ENCODE measurements around the gene RAB21. TPM values are rescaled to one million over a fixed set of nuclear protein-coding genes. Genes with fewer than 3 reads are reported as not detected.
A peak's percentile ranks its signal among the peaks of the same experiment; 100 is the strongest.

RAB21 gene
- total RNA-seq, 1 donor from 2014 or later, result 9.9 TPM

GRCh38 chr12:71727958-71728357, 26.7 kb upstream of the RAB21 start:
- Histone ChIP-seq H3K36me3 (ENCODE audit: control insufficient read depth in 3 of 3, insufficient read depth in 3 of 3, low read length in 3 of 3) (no peaks in the 10 kb centered on the region), H3K4me3 (ENCODE audit: low read length in 3 of 3) (no peak overlapping the region), H3K27me3 (ENCODE audit: control insufficient read depth in 3 of 3, insufficient read depth in 3 of 3, low read length in 3 of 3) (no peaks in the 10 kb centered on the region), H3K9ac (ENCODE audit: low read depth in 1 of 3, low read length in 3 of 3) (no peak overlapping the region), H3K9me3 (ENCODE audit: control insufficient read depth in 3 of 3, low read length in 3 of 3) (no peaks in the 10 kb centered on the region), H3K4me1 (ENCODE audit: control insufficient read depth in 3 of 3, insufficient read depth in 3 of 3, low read length in 3 of 3) (no peaks in the 10 kb centered on the region), H3K27ac (ENCODE audit: low read depth, low read length) (no peak overlapping the region)

DNA sequence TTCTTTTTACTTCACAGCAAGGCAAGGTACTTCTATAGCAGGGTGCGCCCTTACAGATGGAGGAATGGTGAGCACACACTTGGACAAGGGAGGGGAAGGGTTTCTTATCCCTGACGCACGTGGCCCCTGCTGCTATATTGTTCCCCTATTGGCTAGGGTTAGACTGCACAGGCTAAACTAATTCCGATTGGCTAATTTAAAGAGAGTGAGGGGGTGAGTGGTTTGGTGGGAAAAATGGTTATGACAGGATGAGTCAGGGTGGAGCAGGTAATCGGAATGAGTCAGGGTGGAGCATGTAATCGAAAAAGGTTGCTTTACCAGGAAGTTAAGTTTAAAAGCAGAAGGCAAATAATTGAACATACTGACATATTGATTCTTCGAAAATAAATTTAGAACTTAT, 23.7 kb upstream of the RAB21 start:
- Histone ChIP-seq H3K36me3 (ENCODE audit: control insufficient read depth in 3 of 3, insufficient read depth in 3 of 3, low read length in 3 of 3) (no peaks in the 10 kb centered on the region), H3K9ac (ENCODE audit: low read depth in 1 of 3, low read length in 3 of 3) (no peak overlapping the region), H3K4me3 (ENCODE audit: low read length in 3 of 3) (no peak overlapping the region), H3K27me3 (ENCODE audit: control insufficient read depth in 3 of 3, insufficient read depth in 3 of 3, low read length in 3 of 3) (no peaks in the 10 kb centered on the region), H3K9me3 (ENCODE audit: control insufficient read depth in 3 of 3, low read length in 3 of 3) (no peaks in the 10 kb centered on the region), H3K4me1 (ENCODE audit: control insufficient read depth in 3 of 3, insufficient read depth in 3 of 3, low read length in 3 of 3) (no peaks in the 10 kb centered on the region), H3K27ac (ENCODE audit: low read depth, low read length) (no peak overlapping the region)

- Histone ChIP-seq H3K27me3 (ENCODE audit: control insufficient read depth in 3 of 3, insufficient read depth in 3 of 3, low read length in 3 of 3) (no peaks in the 10 kb centered on the region), H3K36me3 (ENCODE audit: control insufficient read depth in 3 of 3, insufficient read depth in 3 of 3, low read length in 3 of 3) (no peaks in the 10 kb centered on the region), H3K9me3 (ENCODE audit: control insufficient read depth in 3 of 3, low read length in 3 of 3) (no peaks in the 10 kb centered on the region), H3K9ac (ENCODE audit: low read depth in 1 of 3, low read length in 3 of 3) (no peak overlapping the region), H3K4me1 (ENCODE audit: control insufficient read depth in 3 of 3, insufficient read depth in 3 of 3, low read length in 3 of 3) (no peaks in the 10 kb centered on the region), H3K27ac (ENCODE audit: low read depth, low read length) (no peak overlapping the region), H3K4me3 (ENCODE audit: low read length in 3 of 3) (no peak overlapping the region)
Measured at GRCh38 chr12:71731439-71732356, 23.0 kb upstream of the RAB21 start.

DNA sequence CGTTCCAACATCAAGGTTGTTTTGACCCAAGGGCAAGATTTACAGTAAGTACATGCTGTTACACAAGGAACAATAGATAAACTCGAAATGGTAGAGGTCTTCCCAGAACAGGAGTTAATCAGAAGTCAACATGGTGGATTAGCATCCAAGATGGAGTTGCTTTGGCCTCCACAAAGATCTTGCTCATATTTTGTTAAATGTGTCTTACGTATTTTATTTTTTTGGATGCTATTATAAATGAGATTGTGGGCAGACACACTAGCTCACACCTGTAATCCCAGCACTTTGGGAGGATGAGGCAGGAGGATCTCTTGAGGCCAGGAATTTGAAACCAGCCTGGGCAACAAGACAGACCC, 22.3 kb upstream of the RAB21 start:
- no peaks in the 10 kb centered on the region for H3K27me3 ChIP-seq (ENCODE audit: control insufficient read depth in 3 of 3, insufficient read depth in 3 of 3, low read length in 3 of 3)
- H3K4me1 ChIP-seq (ENCODE audit: control insufficient read depth in 3 of 3, insufficient read depth in 3 of 3, low read length in 3 of 3), result no peaks in the 10 kb centered on the region
- H3K27ac ChIP-seq (ENCODE audit: low read depth, low read length), result no peak overlapping the region
- H3K9ac ChIP-seq (ENCODE audit: low read depth in 1 of 3, low read length in 3 of 3), result no peak overlapping the region
- no peaks in the 10 kb centered on the region for H3K36me3 ChIP-seq (ENCODE audit: control insufficient read depth in 3 of 3, insufficient read depth in 3 of 3, low read length in 3 of 3)
- H3K9me3 ChIP-seq (ENCODE audit: control insufficient read depth in 3 of 3, low read length in 3 of 3), result no peaks in the 10 kb centered on the region
- H3K4me3 ChIP-seq (ENCODE audit: low read length in 3 of 3), result no peak overlapping the region

DNA sequence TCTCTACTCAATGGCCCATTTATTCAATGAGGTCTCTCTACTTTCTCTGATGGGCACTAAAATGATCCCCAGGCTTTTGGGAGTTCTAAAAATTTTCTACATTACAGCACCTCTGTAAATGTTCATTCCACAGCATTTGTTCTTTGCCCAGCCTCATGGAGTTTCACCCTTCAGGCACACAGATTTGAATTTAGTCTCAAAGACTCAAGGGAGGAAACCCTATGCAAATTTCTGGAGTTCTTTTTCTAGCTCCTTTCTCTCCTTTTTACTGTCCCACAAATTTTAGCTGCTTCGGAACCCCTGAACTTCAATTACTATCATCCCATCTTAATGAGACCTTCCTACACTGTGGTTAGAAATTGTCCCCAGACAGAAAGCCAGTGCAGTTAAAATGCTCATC, 17.5 kb upstream of the RAB21 start:
- Histone ChIP-seq H3K9ac (ENCODE audit: low read depth in 1 of 3, low read length in 3 of 3) (no peak overlapping the region), H3K9me3 (ENCODE audit: control insufficient read depth in 3 of 3, low read length in 3 of 3) (no peaks in the 10 kb centered on the region), H3K27me3 (ENCODE audit: control insufficient read depth in 3 of 3, insufficient read depth in 3 of 3, low read length in 3 of 3) (no peaks in the 10 kb centered on the region), H3K4me1 (ENCODE audit: control insufficient read depth in 3 of 3, insufficient read depth in 3 of 3, low read length in 3 of 3) (no peaks in the 10 kb centered on the region), H3K27ac (ENCODE audit: low read depth, low read length) (no peak overlapping the region), H3K36me3 (ENCODE audit: control insufficient read depth in 3 of 3, insufficient read depth in 3 of 3, low read length in 3 of 3) (no peaks in the 10 kb centered on the region), H3K4me3 (ENCODE audit: low read length in 3 of 3) (no peak overlapping the region)

DNA sequence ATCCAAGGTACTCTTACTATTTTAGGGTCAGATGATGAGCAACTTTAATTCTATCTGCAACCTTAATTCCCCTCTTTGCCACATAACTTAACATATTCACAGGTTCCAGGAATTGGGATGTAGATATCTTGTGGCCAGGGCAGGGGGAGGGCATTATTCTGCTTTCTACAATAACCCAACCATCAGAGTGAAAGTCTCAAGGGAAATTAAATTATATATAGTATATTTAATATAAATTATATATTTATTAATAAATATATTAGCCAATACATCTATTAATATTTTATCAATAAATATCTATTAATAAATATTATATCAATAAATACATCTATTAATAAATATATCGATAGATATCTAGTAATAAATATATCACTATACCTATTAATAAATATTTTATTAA, 11.7 kb upstream of the RAB21 start:
- peaks cover 0 to 2% (median 0%) of the 10 kb centered on the region in 3 donors for H3K4me1 ChIP-seq (ENCODE audit: control insufficient read depth in 3 of 3, insufficient read depth in 3 of 3, low read length in 3 of 3)
- H3K27me3 ChIP-seq (ENCODE audit: control insufficient read depth in 3 of 3, insufficient read depth in 3 of 3, low read length in 3 of 3), result no peaks in the 10 kb centered on the region
- no peaks in the 10 kb centered on the region for H3K9me3 ChIP-seq (ENCODE audit: control insufficient read depth in 3 of 3, low read length in 3 of 3)
- no peak overlapping the region for H3K9ac ChIP-seq (ENCODE audit: low read depth in 1 of 3, low read length in 3 of 3)
- no peak overlapping the region for H3K27ac ChIP-seq (ENCODE audit: low read depth, low read length)
- no peaks in the 10 kb centered on the region for H3K36me3 ChIP-seq (ENCODE audit: control insufficient read depth in 3 of 3, insufficient read depth in 3 of 3, low read length in 3 of 3)
- H3K4me3 ChIP-seq (ENCODE audit: low read length in 3 of 3), result no peak overlapping the region

GRCh38 chr12:71744522-71745300, 10.0 kb upstream of the RAB21 start:
- H3K27me3 ChIP-seq (ENCODE audit: control insufficient read depth in 3 of 3, insufficient read depth in 3 of 3, low read length in 3 of 3), result no peaks in the 10 kb centered on the region
- peak overlapping the region in 1 of 3 donors; percentile 38 for H3K9ac ChIP-seq (ENCODE audit: low read depth in 1 of 3, low read length in 3 of 3)
- no peaks in the 10 kb centered on the region for H3K9me3 ChIP-seq (ENCODE audit: control insufficient read depth in 3 of 3, low read length in 3 of 3)
- H3K36me3 ChIP-seq (ENCODE audit: control insufficient read depth in 3 of 3, insufficient read depth in 3 of 3, low read length in 3 of 3), result no peaks in the 10 kb centered on the region
- no peak overlapping the region for H3K27ac ChIP-seq (ENCODE audit: low read depth, low read length)
- H3K4me3 ChIP-seq (ENCODE audit: low read length in 3 of 3), result no peak overlapping the region
- H3K4me1 ChIP-seq (ENCODE audit: control insufficient read depth in 3 of 3, insufficient read depth in 3 of 3, low read length in 3 of 3), result peaks cover 0 to 2% (median 0%) of the 10 kb centered on the region in 3 donors

- no peaks in the 10 kb centered on the region for H3K9me3 ChIP-seq (ENCODE audit: control insufficient read depth in 3 of 3, low read length in 3 of 3)
- peaks cover 0 to 2% (median 0%) of the 10 kb centered on the region in 3 donors for H3K4me1 ChIP-seq (ENCODE audit: control insufficient read depth in 3 of 3, insufficient read depth in 3 of 3, low read length in 3 of 3)
- H3K9ac ChIP-seq (ENCODE audit: low read depth in 1 of 3, low read length in 3 of 3), result no peak overlapping the region
- H3K27ac ChIP-seq (ENCODE audit: low read depth, low read length), result no peak overlapping the region
- H3K36me3 ChIP-seq (ENCODE audit: control insufficient read depth in 3 of 3, insufficient read depth in 3 of 3, low read length in 3 of 3), result no peaks in the 10 kb centered on the region
- H3K4me3 ChIP-seq (ENCODE audit: low read length in 3 of 3), result no peak overlapping the region
- no peaks in the 10 kb centered on the region for H3K27me3 ChIP-seq (ENCODE audit: control insufficient read depth in 3 of 3, insufficient read depth in 3 of 3, low read length in 3 of 3)
Measured at GRCh38 chr12:71746974-71747611, 7.6 kb upstream of the RAB21 start.

DNA sequence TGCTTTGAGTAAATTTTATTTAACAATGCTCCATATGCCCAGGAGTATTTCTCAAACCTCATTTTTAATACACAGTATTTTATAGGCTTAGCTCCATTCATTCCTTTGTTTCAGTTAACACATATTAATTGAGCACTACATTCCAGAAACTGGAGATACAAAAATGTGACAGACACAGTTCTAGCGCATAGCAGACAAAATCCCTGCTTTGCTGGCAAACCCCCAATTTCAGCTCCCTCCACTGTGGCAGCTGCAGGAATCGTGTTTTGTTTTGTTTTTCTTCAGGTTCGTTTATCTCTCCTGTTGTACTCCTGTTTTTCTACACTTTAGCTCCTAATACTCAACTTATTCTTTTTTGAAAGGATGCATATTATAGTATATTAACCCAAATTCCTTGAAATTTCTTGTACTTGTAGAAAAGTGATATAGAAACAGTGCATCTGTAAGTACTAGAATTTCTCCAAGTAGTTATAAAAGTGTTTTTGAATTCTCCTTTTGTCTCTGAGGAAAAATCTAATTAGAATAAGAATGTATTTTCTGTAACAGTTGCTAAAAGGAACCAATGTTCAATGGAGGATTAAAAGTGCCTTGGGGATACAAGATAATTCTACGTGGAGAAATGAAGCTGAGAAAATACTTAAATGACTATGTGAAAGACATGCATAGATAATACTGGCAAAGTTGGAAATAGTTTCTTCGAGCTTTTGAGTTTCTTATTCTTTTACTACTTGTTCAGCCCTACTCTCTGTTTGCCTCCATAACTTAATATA, 6.4 kb upstream of the RAB21 start:
- Histone ChIP-seq H3K4me3 (ENCODE audit: low read length in 3 of 3) (no peak overlapping the region), H3K9ac (ENCODE audit: low read depth in 1 of 3, low read length in 3 of 3) (no peak overlapping the region), H3K9me3 (ENCODE audit: control insufficient read depth in 3 of 3, low read length in 3 of 3) (no peaks in the 10 kb centered on the region), H3K36me3 (ENCODE audit: control insufficient read depth in 3 of 3, insufficient read depth in 3 of 3, low read length in 3 of 3) (no peaks in the 10 kb centered on the region), H3K4me1 (ENCODE audit: control insufficient read depth in 3 of 3, insufficient read depth in 3 of 3, low read length in 3 of 3) (peaks cover 0 to 2% (median 0%) of the 10 kb centered on the region in 3 donors), H3K27ac (ENCODE audit: low read depth, low read length) (no peak overlapping the region), H3K27me3 (ENCODE audit: control insufficient read depth in 3 of 3, insufficient read depth in 3 of 3, low read length in 3 of 3) (no peaks in the 10 kb centered on the region)
